KBM-7 (cell line): Measurements from ENCODE around the gene MEIG1.
"Not testable (repeated sequence)": the region's sequence is repeated elsewhere in the genome, so short reads cannot be mapped to it uniquely, and the experiment has no call there.

Experiments
- DNase-seq: peaks from one replicate; pipeline ENCODE4 v3.0.0-alpha.2; 2015
- in situ Hi-C: fragments of 300-500 bp; cut with MboI; formaldehyde crosslinking; loops from 2 replicates; pipeline ENCODE4 v1.14.3; 2020; ENCODE audit warnings: low sequenced_read_pairs, low pct_unique_long_range_greater_than_20kb, mixed read lengths

Gene MEIG1

DNA sequence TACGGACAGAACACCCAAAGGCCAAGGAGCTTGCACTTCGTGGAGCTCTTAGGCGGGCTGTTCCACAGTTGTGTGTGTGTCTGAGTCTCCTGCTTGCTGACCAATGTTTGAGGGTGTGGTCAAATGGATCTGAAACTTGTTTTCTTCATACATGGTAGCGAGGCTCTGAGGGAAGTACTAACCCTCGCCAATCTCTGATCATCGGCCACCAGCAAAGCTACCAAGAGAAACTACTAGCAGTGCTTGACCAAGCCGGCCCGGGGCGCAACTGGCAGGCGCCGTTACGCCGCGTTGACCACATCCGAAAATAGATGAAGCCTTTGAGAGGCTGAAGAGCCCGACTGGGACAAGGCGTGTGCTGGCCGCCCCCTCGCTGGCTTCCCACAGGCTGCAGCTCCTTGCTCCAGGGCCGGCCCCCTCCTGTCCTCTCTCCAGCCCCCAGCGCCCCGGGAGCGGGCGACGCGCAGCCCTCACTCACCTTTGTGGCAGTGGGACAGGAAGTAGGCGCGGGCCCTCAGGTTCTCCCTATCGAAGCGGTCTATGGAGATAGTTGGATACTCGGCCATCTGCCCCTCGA lies 5.7 kb upstream of the MEIG1 start:
- in situ Hi-C loops, result no loop called here
- DNase-seq, result peak; percentile 51

DNA sequence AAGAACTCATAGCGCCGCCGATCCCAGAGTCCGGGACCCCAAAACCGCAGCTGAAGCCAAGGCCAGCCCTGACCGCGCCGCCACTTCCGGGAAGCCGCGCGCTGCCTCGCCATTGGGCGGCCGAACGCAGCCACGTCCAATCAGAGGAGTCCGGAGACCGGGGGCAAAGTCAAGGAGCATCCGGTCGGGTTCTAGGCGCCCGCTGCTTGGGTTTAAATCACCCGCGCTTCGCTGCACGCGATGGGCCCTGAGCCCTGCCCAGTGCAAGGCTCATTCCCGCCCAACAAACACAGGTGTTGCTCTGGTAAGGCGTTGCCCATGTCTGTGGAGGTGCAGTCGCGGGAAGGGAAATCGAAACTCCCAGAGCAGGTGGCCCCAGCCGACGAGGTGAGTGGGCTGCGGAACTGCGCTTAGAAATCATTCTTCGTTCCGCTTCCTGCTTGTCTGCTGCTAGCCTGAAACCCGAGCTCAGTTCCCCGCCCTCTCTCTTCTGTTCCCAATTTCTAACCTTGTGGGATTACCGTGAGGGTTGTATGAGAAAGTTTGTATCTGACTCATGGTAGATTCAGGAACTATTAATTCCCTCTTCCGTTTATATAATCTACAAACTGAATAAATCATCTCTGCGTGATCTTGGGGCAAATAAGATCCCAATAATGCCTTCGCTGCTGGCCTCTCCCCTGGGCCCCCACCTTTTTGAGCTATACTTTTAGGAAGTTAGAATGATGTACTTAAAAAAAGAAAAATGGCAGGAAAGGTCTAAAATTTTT lies 5.0 kb upstream of the MEIG1 start, which contains the start of gene DCLRE1C:
DCLRE1C (minus strand) TSS at position 96 of the 770 bp plus-strand sequence; CDS start at position 10, 86 bp downstream.
- in situ Hi-C loops, result no loop called here
- DNase-seq, result peak; percentile 93

DNA sequence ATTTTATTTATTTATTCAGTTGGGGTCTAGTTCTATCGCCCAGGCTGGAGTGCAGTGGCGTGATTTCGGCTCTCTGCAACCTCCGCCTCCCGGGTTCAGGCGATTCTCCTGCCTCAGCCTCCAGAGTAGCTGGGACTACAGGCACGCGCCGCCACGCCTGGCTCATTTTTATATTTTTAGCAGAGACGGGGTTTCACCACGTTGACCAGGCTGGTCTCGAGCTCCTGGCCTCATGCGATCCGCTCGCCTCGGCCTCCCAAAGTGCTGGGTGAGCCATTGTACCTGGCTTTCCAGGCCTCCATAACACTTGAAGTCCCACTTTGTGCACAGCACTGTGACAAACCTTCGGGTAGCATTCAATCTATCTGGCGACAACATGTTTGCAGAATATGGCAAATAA lies 4.3 kb upstream of the MEIG1 start:
- in situ Hi-C loops, result no loop called here
- DNase-seq, result no peak

- in situ Hi-C loops, result no loop called here
Measured at GRCh38 chr10:14958872-14959220, 342 bp upstream of the MEIG1 start.

GRCh38 chr10:14967897-14968296 lies 8.7 kb downstream of the MEIG1 start:
- no peak for DNase-seq
- in situ Hi-C loops, result no loop called here

More at GRCh38 chr10:14958872-14959220, 342 bp upstream of the MEIG1 start:
- DNase-seq, result no peak

GRCh38 chr10:14971867-14972448 lies 12.8 kb downstream of the MEIG1 start:
- in situ Hi-C loops, result no loop called here
- DNase-seq, result peak; percentile 61

DNA sequence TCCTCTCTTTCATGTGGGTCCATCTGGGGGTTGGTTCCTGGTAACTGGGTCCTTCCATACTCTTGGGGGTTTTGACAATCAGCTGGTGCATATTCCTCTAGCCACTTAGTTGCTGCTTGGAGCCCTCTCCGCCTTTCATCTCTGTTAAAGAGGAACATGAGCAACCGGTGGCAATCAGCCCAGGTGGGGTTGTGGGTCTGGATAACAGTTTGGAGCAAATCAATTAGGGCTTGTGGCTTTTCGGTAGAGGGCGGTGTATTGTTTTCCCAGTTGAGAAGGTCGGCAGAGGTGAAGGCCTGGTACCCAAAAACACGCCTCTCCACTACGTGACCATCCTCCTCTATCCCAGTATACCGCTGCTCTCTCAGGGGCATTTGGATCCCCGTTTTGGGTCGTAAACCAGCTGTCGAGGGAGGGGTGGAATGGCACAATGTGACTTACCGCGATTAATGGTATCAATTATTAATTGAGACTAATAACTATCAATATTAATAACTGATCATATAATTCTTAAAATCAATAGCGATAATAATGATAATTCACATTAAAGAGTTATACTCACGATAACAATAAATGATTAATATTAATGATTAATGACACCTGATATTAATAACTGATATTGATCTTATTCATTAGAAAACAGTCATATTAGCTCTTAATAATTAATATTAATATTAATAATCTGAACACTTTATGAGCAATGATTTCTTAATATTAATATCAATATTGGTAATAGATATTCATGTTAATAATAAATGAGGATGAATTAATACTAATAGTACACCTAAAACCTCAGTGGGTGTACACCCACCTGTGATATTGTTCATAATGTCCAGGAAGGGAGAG lies 15.2 kb downstream of the MEIG1 start:
- DNase-seq, in situ Hi-C loops: not testable (repeated sequence)

DNA sequence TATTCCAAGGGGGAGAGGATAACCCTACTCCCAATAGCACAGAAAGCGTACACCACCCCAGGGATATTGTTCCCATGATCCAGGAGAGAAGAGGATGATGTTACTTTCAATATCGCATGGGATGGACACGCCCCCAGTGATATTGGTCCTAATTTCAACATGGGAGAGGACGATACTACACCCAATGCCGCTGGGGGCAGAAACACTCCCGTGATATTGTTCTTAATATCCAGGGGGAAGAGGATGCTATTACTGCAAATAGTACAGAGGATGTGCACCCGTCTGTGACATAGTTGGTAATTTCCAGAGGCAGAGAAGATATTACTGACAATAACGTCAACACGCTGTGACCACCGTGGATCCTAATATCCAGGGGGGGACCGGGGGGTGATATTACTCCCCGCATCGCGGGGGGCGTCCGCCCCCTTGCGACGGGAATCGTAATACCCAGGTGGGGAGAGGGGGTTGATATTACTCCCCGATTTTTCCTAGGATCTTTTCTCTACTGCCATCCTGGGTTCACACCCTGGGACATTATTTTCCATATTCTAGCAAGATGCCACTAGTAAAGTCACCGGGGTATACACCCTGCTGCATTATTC lies 16.6 kb downstream of the MEIG1 start:
- no peak for DNase-seq
- in situ Hi-C loops, result no loop called here

DNA sequence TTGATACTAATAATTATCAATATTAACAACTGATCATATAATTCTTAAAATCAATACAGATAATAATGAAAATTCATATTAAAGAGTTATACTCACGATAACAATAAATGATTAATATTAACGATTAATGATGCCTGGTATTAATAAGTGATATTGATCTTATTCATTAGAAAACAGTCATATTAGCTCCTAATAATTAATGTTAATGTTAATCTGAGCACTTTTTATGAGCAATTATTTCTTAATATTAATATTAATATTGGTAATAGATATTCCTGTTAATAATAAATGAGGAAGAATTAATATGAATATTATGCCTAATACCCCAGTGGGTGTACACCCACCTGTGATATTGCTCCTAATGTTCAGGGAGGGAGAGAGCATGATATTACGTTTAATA lies 23.6 kb downstream of the MEIG1 start:
- in situ Hi-C loops, result no loop called here
- no peak for DNase-seq

DNA sequence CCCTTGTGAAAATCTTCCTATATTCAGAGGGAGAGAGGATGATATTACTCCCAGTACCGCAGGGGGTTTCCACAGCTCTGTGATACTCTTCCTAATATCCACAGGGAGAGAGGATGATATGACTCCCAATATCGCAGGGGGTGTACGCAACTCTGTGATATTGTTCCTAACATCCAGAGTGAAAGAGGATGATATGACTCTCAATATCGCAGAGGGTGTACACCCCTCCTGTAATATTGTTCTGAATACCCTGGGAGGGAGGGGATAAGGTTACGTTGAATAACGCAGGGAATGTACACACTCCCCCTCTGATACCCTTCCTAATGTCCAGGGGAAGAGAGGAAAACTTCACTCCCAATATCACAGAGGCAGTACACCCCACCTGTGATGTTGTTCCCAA lies 30.4 kb downstream of the MEIG1 start:
- DNase-seq, in situ Hi-C loops: not testable (repeated sequence)

DNA sequence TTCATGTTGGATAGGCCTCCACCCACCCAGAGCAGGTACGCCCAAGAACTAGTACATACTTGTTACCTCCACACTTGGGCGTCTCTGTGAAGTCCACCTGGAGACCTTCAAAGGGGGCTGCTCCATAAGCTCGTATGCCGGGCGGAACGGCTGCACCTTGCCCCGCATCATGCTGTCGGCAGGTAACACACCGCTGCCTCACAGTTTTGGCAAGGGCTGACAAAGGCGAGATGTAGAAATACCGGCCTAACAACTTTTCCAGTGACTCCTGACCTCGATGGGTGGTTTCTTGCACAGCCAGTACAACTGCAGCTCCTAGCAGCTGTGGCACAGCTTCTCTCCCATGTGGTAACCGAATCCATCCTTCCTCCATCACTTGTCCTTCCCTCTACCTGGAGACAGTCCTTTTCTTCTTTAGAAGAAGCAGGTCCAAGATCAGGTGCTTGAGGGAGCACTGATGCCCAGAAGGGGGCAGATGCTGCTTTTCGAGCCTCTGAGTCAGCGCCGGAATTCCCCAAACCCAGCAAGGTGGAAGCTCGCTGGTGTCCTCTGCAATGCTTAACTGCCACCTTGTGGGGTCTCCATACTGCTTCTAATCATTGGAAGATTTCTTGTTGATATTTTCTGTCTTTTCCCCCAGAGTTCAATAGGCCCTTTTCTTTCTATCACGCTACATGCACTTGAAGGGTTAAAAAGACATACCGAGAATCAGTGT lies 32.0 kb downstream of the MEIG1 start:
- DNase-seq, in situ Hi-C loops: not testable (repeated sequence)

DNA sequence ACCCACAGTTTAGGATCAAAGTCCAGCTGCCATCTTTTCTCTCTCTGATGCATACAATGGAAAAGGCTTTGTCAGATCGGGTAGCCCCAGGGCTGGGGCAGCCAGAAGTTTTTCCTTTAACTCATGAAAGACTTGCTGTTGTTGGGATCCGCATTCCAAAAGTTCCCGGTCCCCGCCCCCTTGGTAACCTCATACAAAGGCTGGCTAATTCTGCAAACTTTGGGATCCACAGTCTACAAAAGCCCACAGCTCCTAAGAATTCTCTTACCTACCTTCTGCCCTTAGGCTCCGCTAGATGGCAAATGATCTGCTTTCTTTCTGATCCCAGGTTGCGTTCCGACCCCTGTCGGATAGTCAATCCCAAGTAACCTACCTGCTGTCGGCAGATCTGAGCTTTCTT lies 33.1 kb downstream of the MEIG1 start:
- in situ Hi-C loops, DNase-seq: not testable (repeated sequence)

GRCh38 chr10:14993500-14994455 lies 34.6 kb downstream of the MEIG1 start:
- DNase-seq, in situ Hi-C loops: not testable (repeated sequence)

GRCh38 chr10:14995964-14996565 lies 36.9 kb downstream of the MEIG1 start:
- in situ Hi-C loops, result no loop called here
- DNase-seq, result no peak

GRCh38 chr10:15013530-15013929 lies 54.3 kb downstream of the MEIG1 start:
- DNase-seq, in situ Hi-C loops: not testable (repeated sequence)

GRCh38 chr10:15015451-15015850 lies 56.3 kb downstream of the MEIG1 start:
- no peak for DNase-seq
- in situ Hi-C loops, result no loop called here

- in situ Hi-C loops, DNase-seq: not testable (repeated sequence)
Measured at GRCh38 chr10:15020966-15021365, 61.8 kb downstream of the MEIG1 start.
